Measurements from ENCODE around the gene PDGFA. TPM values are rescaled to one million over a fixed set of nuclear protein-coding genes. Genes with fewer than 3 reads are reported as not detected.
"Not testable (repeated sequence)": the region's sequence is repeated elsewhere in the genome, so short reads cannot be mapped to it uniquely, and the experiment has no call there.

PDGFA gene
- polyA plus RNA-seq, 3 donors from 2014 or later = 0.29 to 0.59 TPM; not detected in 1

- Mint-ChIP-seq H3K9me3 (no peaks in the 10 kb centered on the region), H3K27me3 (ENCODE audit: low read depth in 3 of 3) (peaks cover 0 to 1% (median 0%) of the 10 kb centered on the region in 3 donors), H3K4me1 (no peaks in the 10 kb centered on the region), H3K27ac (no peak overlapping the region), H3K36me3 (no peaks in the 10 kb centered on the region), H3K4me3 (no peak overlapping the region)
- DNase-seq = no peak
Observed at GRCh38 chr7:556837-557557, 37.4 kb upstream of the PDGFA start.

- Mint-ChIP-seq H3K36me3 (no peaks in the 10 kb centered on the region), H3K4me1 (no peaks in the 10 kb centered on the region), H3K27ac (no peak overlapping the region), H3K9me3 (no peaks in the 10 kb centered on the region), H3K27me3 (ENCODE audit: low read depth in 3 of 3) (peaks cover 0 to 1% (median 0%) of the 10 kb centered on the region in 3 donors), H3K4me3 (no peak overlapping the region)
- no peak for DNase-seq
Observed at GRCh38 chr7:556291-556826, 36.7 kb upstream of the PDGFA start.

- Mint-ChIP-seq H3K27me3 (ENCODE audit: low read depth in 3 of 3) (peaks cover 0 to 1% (median 0%) of the 10 kb centered on the region in 3 donors), H3K9me3 (no peaks in the 10 kb centered on the region), H3K4me1 (no peaks in the 10 kb centered on the region), H3K27ac (no peak overlapping the region), H3K36me3 (no peaks in the 10 kb centered on the region), H3K4me3 (no peak overlapping the region)
- DNase-seq = no peak
Observed at GRCh38 chr7:555551-556160, 36.0 kb upstream of the PDGFA start.

GRCh38 chr7:553636-554111, 34.0 kb upstream of the PDGFA start:
- Mint-ChIP-seq H3K27me3 (ENCODE audit: low read depth in 3 of 3) (peaks cover 0 to 1% (median 0%) of the 10 kb centered on the region in 3 donors), H3K4me3 (no peak overlapping the region), H3K36me3 (no peaks in the 10 kb centered on the region), H3K27ac (no peak overlapping the region), H3K9me3 (no peaks in the 10 kb centered on the region), H3K4me1 (no peaks in the 10 kb centered on the region)
- no peak for DNase-seq

- no peaks in the 10 kb centered on the region for H3K9me3 Mint-ChIP-seq
- H3K27me3 Mint-ChIP-seq (ENCODE audit: low read depth in 3 of 3) = peaks cover 0 to 1% (median 0%) of the 10 kb centered on the region in 3 donors
- H3K27ac Mint-ChIP-seq = no peak overlapping the region
- H3K36me3 Mint-ChIP-seq = no peaks in the 10 kb centered on the region
- H3K4me3 Mint-ChIP-seq = no peak overlapping the region
- no peaks in the 10 kb centered on the region for H3K4me1 Mint-ChIP-seq
- DNase-seq = no peak
Observed at GRCh38 chr7:552868-553635, 33.4 kb upstream of the PDGFA start.

- H3K27me3 Mint-ChIP-seq (ENCODE audit: low read depth in 3 of 3); H3K4me1 Mint-ChIP-seq; H3K27ac Mint-ChIP-seq; DNase-seq; H3K4me3 Mint-ChIP-seq; H3K36me3 Mint-ChIP-seq; H3K9me3 Mint-ChIP-seq: not testable (repeated sequence)
Observed at GRCh38 chr7:552151-552867, 32.7 kb upstream of the PDGFA start.

GRCh38 chr7:551615-551970, 31.9 kb upstream of the PDGFA start:
- not testable (repeated sequence) for H3K36me3 Mint-ChIP-seq; DNase-seq; H3K27ac Mint-ChIP-seq; H3K4me3 Mint-ChIP-seq; H3K4me1 Mint-ChIP-seq; H3K9me3 Mint-ChIP-seq; H3K27me3 Mint-ChIP-seq (ENCODE audit: low read depth in 3 of 3)

GRCh38 chr7:550881-551614, 31.4 kb upstream of the PDGFA start:
- H3K27ac Mint-ChIP-seq = no peak overlapping the region
- H3K9me3 Mint-ChIP-seq = no peaks in the 10 kb centered on the region
- no peaks in the 10 kb centered on the region for H3K36me3 Mint-ChIP-seq
- H3K4me1 Mint-ChIP-seq = no peaks in the 10 kb centered on the region
- peaks cover 0 to 1% (median 0%) of the 10 kb centered on the region in 3 donors for H3K27me3 Mint-ChIP-seq (ENCODE audit: low read depth in 3 of 3)
- no peak for DNase-seq
- H3K4me3 Mint-ChIP-seq = no peak overlapping the region

GRCh38 chr7:549891-550625, 30.4 kb upstream of the PDGFA start:
- Mint-ChIP-seq H3K36me3 (peaks cover 0 to 4% (median 0%) of the 10 kb centered on the region in 3 donors), H3K27me3 (ENCODE audit: low read depth in 3 of 3) (peaks cover 0 to 1% (median 0%) of the 10 kb centered on the region in 3 donors), H3K4me1 (no peaks in the 10 kb centered on the region), H3K9me3 (no peaks in the 10 kb centered on the region), H3K27ac (no peak overlapping the region), H3K4me3 (no peak overlapping the region)
- no peak for DNase-seq

- Mint-ChIP-seq H3K27me3 (ENCODE audit: low read depth in 3 of 3) (peaks cover 0 to 1% (median 0%) of the 10 kb centered on the region in 3 donors), H3K4me3 (no peak overlapping the region), H3K4me1 (no peaks in the 10 kb centered on the region), H3K27ac (no peak overlapping the region), H3K36me3 (peaks cover 0 to 4% (median 0%) of the 10 kb centered on the region in 3 donors), H3K9me3 (no peaks in the 10 kb centered on the region)
- no peak for DNase-seq
Observed at GRCh38 chr7:549066-549890, 29.6 kb upstream of the PDGFA start.

GRCh38 chr7:548401-548800, 28.8 kb upstream of the PDGFA start:
- Mint-ChIP-seq H3K4me1 (no peaks in the 10 kb centered on the region), H3K4me3 (no peak overlapping the region), H3K9me3 (no peaks in the 10 kb centered on the region), H3K27me3 (ENCODE audit: low read depth in 3 of 3) (peaks cover 0 to 1% (median 0%) of the 10 kb centered on the region in 3 donors), H3K36me3 (peaks cover 0 to 4% (median 0%) of the 10 kb centered on the region in 3 donors), H3K27ac (no peak overlapping the region)
- no peak for DNase-seq

GRCh38 chr7:545470-545869, 25.8 kb upstream of the PDGFA start:
- H3K36me3 Mint-ChIP-seq = peaks cover 0 to 4% (median 0%) of the 10 kb centered on the region in 3 donors

More at GRCh38 chr7:545470-545869, 25.8 kb upstream of the PDGFA start:
- H3K27me3 Mint-ChIP-seq (ENCODE audit: low read depth in 3 of 3) = peaks cover 0 to 1% (median 0%) of the 10 kb centered on the region in 3 donors
- H3K9me3 Mint-ChIP-seq = peaks cover 0 to 2% (median 0%) of the 10 kb centered on the region in 6 donors
- no peak overlapping the region for H3K27ac Mint-ChIP-seq
- H3K4me3 Mint-ChIP-seq = no peak overlapping the region
- no peak for DNase-seq
- peaks cover 0 to 1% of the 10 kb centered on the region in 2 donors for H3K4me1 Mint-ChIP-seq
